ENCODE results near the gene RNH1. TPM values are rescaled to one million over a fixed set of nuclear protein-coding genes. Genes with fewer than 3 reads are reported as not detected.

The RNH1 gene
- total RNA-seq, 2 donors from 2014 or later: 42.7 to 43.2 TPM

- no peak for DNase-seq
- no peak overlapping the region for H3K27ac Mint-ChIP-seq
- Histone ChIP-seq H3K27me3 (ENCODE audit: control insufficient read depth, insufficient read depth, low read length, poor library complexity, severe bottlenecking) (no peaks in the 10 kb centered on the region), H3K9me3 (ENCODE audit: control insufficient read depth, low read length) (no peaks in the 10 kb centered on the region), H3K4me3 (ENCODE audit: low read length) (no peak overlapping the region), H3K4me1 (ENCODE audit: control insufficient read depth, insufficient read depth, low read length) (no peaks in the 10 kb centered on the region), H3K27ac (ENCODE audit: low read depth, low read length) (no peak overlapping the region), H3K36me3 (ENCODE audit: control insufficient read depth, insufficient read depth, low read length) (peaks cover 10% of the 10 kb centered on the region), H3K9ac (ENCODE audit: extremely low read depth, low read length, poor library complexity, severe bottlenecking) (no peak overlapping the region)
- no peaks in the 10 kb centered on the region for H3K27me3 Mint-ChIP-seq (ENCODE audit: insufficient read depth)
- no peak overlapping the region for H3K4me3 Mint-ChIP-seq
- peaks cover 20% of the 10 kb centered on the region for H3K36me3 Mint-ChIP-seq (ENCODE audit: low read depth)
- TF ChIP-seq, protein P1, sequence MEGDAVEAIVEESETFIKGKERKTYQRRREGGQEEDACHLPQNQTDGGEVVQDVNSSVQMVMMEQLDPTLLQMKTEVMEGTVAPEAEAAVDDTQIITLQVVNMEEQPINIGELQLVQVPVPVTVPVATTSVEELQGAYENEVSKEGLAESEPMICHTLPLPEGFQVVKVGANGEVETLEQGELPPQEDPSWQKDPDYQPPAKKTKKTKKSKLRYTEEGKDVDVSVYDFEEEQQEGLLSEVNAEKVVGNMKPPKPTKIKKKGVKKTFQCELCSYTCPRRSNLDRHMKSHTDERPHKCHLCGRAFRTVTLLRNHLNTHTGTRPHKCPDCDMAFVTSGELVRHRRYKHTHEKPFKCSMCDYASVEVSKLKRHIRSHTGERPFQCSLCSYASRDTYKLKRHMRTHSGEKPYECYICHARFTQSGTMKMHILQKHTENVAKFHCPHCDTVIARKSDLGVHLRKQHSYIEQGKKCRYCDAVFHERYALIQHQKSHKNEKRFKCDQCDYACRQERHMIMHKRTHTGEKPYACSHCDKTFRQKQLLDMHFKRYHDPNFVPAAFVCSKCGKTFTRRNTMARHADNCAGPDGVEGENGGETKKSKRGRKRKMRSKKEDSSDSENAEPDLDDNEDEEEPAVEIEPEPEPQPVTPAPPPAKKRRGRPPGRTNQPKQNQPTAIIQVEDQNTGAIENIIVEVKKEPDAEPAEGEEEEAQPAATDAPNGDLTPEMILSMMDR (conservative IDR thresholded peaks at IDR 0.05): no peak
- 93 to 100% methylated on average over 2 to 7 of the region's 7 CpGs for WGBS, 2 experiments (ENCODE audit: insufficient coverage in 1 of 2, insufficient read length in 1 of 2)
- H3K9me3 Mint-ChIP-seq: no peaks in the 10 kb centered on the region
- no peaks in the 10 kb centered on the region for H3K4me1 Mint-ChIP-seq
Observed at GRCh38 chr11:491358-491757, 15.7 kb downstream of the RNH1 start.

DNA sequence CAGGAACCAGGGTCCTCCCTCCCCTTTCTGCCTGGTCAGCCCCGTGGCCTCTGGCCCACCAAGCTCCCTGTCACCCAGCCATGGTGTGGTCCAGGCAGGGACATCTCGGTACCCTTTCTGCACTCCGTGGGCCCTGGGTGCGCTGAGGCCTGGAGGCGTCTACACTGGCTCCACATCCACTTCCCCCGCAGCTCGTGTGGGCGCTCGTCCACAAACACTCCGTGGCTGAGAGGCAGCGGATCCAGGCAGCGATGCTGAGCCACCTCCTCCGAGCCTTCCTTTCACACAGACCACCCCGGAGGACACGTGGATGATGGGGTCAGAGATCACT lies 16.1 kb downstream of the RNH1 start:
- no peak for DNase-seq
- H3K9ac ChIP-seq (ENCODE audit: extremely low read depth, low read length, poor library complexity, severe bottlenecking): no peak overlapping the region
- H3K4me1 ChIP-seq (ENCODE audit: control insufficient read depth, insufficient read depth, low read length): no peaks in the 10 kb centered on the region
- peaks cover 17% of the 10 kb centered on the region for H3K36me3 Mint-ChIP-seq (ENCODE audit: low read depth)
- no peak overlapping the region for H3K27ac Mint-ChIP-seq
- H3K27ac ChIP-seq (ENCODE audit: low read depth, low read length): no peak overlapping the region
- H3K27me3 ChIP-seq (ENCODE audit: control insufficient read depth, insufficient read depth, low read length, poor library complexity, severe bottlenecking): no peaks in the 10 kb centered on the region
- no peaks in the 10 kb centered on the region for H3K9me3 Mint-ChIP-seq
- TF ChIP-seq, protein P1 (conservative IDR thresholded peaks at IDR 0.05): no peak
- no peaks in the 10 kb centered on the region for H3K27me3 Mint-ChIP-seq (ENCODE audit: insufficient read depth)
- H3K9me3 ChIP-seq (ENCODE audit: control insufficient read depth, low read length): no peaks in the 10 kb centered on the region
- H3K36me3 ChIP-seq (ENCODE audit: control insufficient read depth, insufficient read depth, low read length): peaks cover 8% of the 10 kb centered on the region
- H3K4me3 Mint-ChIP-seq: no peak overlapping the region
- H3K4me1 Mint-ChIP-seq: no peaks in the 10 kb centered on the region
- H3K4me3 ChIP-seq (ENCODE audit: low read length): no peak overlapping the region
- WGBS, 2 experiments (ENCODE audit: insufficient coverage in 1 of 2, insufficient read length in 1 of 2): 88 to 95% methylated on average over 5 to 15 of the region's 15 CpGs

DNA sequence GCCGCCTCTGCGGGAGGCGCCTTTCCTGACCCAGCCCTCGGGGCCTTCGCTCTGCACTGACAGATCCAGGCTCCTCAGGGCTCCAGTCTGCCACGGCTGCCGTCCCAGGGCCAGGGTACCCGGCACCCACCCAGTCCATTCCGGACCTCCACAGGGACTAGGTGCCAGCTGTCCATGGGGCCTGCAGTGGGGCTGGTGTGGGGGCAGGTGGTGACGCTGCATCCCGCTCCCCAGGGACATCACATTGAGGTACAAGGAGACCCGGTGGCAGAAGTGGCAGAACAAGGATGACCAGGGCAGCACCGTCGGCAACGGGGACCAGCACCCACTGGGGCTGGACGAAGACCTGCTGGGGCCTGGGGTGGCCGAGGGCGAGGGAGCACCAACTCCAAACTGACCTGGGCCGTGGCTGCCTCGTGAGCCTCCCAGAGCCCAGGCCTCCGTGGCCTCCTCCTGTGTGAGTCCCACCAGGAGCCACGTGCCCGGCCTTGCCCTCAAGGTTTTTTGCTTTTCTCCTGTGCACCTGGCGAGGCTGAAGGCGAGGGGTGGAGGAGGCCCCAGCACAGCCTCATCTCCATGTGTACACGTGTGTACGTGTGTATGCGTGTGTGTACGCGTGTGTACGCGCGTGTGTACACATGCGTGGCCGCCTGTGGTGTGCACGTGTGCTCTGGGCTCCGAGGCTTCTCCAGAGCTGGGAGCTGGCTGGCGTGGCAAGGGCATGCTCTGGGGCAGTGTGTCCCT lies 16.7 kb downstream of the RNH1 start:
- no peaks in the 10 kb centered on the region for H3K9me3 Mint-ChIP-seq
- H3K27me3 ChIP-seq (ENCODE audit: control insufficient read depth, insufficient read depth, low read length, poor library complexity, severe bottlenecking): no peaks in the 10 kb centered on the region
- no peak overlapping the region for H3K4me3 Mint-ChIP-seq
- H3K9me3 ChIP-seq (ENCODE audit: control insufficient read depth, low read length): no peaks in the 10 kb centered on the region
- 92 to 94% methylated on average over 32 to 38 of the region's 38 CpGs for WGBS, 2 experiments (ENCODE audit: insufficient coverage in 1 of 2, insufficient read length in 1 of 2)
- H3K27ac ChIP-seq (ENCODE audit: low read depth, low read length): no peak overlapping the region
- H3K27ac Mint-ChIP-seq: no peak overlapping the region
- no peaks in the 10 kb centered on the region for H3K4me1 Mint-ChIP-seq
- TF ChIP-seq, protein P1 (conservative IDR thresholded peaks at IDR 0.05): no peak
- no peak overlapping the region for H3K9ac ChIP-seq (ENCODE audit: extremely low read depth, low read length, poor library complexity, severe bottlenecking)
- peaks cover 14% of the 10 kb centered on the region for H3K36me3 Mint-ChIP-seq (ENCODE audit: low read depth)
- H3K4me3 ChIP-seq (ENCODE audit: low read length): no peak overlapping the region
- H3K4me1 ChIP-seq (ENCODE audit: control insufficient read depth, insufficient read depth, low read length): no peaks in the 10 kb centered on the region
- H3K27me3 Mint-ChIP-seq (ENCODE audit: insufficient read depth): no peaks in the 10 kb centered on the region
- peaks cover 3% of the 10 kb centered on the region for H3K36me3 ChIP-seq (ENCODE audit: control insufficient read depth, insufficient read depth, low read length)
- no peak for DNase-seq

All from endodermal cell (in vitro differentiated cells).